LoVo (cell line): Measurements from ENCODE around the gene SAP25.

Source experiments
- DNase-seq: peaks from one replicate; pipeline ENCODE4 v3.0.0-alpha.2; 2016; ENCODE audit warnings: low spot score

SAP25 gene

DNA sequence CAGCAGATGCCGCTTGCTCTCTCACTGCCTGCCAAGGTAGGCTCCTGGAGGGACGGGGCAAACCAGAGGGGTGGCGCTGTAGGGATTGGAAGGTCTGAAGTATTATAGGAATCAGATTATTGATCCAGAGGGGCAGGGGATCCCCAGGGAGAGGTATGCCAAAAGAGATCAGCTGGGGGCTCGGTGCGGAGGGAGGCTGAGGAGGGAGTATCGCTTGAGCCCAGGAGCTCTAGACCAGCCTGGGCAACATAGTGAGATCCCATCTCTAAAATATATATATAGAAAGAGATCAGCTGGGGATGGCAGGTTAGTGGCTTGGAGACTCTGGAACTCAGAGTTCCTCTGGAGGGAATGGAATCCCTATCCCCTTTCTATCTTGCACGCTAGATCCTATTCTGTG is 21.5 kb upstream of the SAP25 start:
- DNase-seq: no peak

GRCh38 chr7:100591596-100591995 is 17.9 kb upstream of the SAP25 start:
- no peak for DNase-seq

GRCh38 chr7:100590077-100590737 is 16.5 kb upstream of the SAP25 start:
- no peak for DNase-seq

DNA sequence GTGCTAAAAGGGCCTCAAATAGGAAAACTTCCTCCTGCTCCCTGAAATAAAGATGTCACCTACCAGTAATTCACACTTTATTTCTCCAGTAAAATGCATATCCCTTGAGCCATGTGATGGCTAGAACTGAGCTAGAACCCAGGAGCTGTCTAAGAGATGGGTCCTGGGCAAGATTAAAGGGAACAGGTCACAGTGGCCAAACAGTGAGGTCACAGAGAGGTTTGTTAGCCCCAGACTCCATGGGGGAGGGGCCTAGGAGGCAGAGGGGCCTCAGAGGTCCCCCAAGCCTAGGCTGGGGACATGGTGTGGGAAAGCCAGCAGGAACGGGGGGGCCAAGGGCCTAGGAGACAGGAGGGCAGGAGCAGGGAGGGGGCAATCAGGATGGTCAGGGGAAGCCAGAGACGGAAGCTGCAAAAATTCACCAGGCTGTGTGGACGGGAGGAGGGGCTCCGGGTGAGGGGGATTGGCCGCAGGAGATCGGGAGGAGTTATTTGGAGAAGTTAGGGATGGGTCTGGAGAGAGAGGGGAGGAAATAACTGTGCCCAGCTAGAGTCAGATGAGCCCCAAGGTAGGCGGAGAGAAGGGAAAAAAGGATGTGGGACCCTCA is 15.7 kb upstream of the SAP25 start:
- DNase-seq: no peak

GRCh38 chr7:100588438-100588837 is 14.7 kb upstream of the SAP25 start:
- peak; percentile 35 for DNase-seq

DNA sequence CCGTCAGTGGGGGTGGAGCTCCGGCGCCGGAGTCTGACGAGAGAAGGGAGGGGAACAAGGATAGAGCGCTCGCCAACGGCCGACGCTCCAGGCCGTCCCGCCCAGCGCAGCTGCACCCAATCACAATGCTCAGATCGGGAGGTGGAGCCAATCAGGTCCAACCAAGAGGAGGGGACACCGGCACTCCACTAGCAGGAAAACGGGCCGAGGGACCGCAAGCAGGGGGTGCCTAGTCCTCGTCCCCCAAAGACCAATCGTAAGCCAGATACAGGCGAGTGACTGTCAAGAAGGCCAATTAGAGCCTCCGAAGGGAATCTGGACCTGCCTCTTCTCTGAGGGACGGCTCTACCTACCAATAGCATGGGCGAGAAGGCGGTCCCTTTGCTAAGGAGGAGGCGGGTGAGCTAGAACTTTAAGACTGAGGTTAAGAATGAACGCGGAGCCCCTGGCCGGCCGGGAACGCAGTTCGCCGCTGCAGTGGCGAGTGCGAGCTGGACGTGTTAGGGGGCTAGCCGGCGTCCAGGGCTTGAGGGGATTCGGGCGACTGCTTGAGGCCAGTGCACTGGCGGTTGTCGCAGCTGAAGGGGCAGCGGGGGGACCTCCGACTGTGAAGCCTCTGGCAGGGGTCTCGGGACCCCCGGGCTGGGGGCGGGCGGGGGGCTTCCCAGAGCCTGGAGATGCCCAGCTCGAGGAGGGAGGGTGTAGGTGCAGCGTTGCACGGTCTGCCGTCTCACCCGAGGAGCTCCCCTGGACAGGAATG is 12.7 kb upstream of the SAP25 start, which contains the start of gene FBXO24:
Gene FBXO24 (plus strand): TSS at position 63 of the 760 bp plus-strand sequence. CDS start 298 bp downstream, at position 361.
- DNase-seq: peak; percentile 100

DNA sequence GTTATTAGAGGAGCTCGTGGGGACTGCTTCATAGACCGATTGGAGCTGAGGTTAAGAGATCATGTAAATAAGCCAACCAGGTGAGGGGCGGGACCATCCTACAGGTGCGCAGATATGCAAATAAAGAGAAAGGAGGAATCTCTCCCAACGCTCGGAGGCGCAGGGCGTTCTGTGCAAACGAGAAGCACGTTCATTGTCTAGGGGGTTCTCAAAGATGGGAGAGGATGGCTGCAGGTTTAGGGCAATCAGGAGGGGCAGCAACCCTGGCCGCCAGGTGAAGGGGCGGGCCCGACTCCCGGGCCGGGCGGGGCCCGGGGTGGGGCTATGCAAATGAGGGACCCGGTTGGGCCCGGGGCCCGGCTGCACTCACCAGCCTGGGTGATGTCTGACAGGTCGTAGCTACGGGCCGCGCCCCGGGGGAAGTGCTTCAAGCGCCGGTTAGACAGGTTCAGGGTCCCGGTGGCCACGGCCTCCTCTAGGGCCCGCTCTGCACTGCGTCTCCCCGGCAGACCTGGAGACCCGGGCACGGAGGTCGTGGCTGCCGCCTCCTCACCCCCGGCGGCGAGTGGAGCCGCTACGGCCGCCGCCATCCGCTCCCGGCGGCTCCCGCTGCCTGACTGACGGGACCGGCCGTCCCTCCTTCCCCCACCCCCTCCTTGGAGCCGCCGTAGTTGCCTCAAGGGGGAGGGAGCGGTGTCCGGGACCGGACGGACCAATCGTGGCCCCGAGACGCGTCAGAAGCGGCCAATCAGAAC is 12.0 kb upstream of the SAP25 start, which contains the start of gene LRCH4:
Gene LRCH4 (minus strand): TSS at position 619 of the 755 bp plus-strand sequence. CDS start 29 bp downstream, at position 590.
- peak; percentile 68 for DNase-seq

DNA sequence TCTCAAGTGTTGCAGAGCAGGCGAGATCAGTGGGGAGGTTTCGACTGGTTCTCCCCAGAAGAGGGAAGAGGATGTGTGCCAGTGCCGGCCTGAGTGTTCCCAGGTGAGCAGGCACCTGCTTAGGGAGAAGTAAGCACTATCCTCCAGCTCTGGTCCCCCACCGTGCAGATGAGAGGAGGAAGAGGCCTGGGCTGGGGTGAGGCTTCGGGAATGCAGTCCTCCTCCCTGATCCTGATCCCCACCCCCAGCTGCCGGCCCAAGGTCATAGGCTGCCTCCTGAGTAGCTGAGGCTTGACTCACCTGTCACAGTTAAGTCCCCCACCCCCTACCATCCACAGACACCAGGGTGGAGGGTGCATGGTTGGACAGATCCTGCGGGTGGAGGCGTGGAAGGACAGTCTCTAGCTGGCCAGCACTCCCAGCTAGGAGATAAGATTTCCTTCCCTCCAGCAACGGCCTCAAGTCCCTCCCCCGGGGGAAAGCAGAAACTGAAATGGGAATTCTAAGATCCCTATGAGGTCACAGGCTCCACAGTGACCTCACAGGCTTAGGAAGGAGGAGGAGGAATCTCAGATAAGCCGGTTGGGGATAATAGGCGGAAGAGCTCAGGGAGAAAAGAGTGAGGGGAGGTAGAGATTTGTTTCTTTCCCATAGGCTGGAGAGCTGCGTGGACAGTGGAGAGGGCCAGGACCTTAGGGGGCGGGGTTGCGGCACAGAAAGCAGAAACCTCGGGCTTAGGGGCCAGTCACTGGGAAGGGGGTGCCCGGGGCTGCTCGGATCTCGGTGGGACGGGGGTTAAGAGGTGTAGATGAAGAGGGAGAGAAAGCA is 11.2 kb upstream of the SAP25 start:
- DNase-seq: peak; percentile 77

DNA sequence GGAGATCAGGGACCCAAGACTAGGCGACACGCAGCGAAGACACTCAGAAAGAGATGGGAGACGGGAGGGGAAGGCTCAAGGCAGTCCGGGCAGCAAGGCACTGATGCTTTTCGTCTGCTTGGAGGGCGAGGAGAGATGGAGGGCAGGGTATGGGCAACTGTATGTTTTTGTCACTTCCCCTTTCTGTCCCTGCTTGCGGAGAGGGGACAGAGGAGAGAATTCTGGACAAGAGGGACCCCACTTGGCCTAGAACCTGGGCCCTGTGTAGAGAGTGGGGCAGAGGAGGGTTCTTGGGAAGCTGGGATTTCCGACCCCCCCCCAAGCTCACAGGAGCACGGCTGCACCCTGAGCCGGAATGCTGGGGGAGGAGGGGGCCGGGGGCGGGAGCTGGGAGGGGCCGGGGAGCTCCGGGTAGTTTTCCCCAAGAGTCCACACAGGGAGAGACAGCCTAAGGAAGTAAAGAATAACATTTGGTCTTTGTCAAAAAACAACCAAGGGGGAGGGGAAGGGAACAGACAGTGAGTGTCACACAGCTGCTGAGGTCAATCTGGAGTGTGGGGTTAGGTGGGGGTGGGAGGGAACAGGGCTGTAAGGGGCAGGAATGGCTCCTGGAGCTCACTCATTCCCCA is 10.5 kb upstream of the SAP25 start:
- DNase-seq: no peak

GRCh38 chr7:100583132-100584053 is 9.7 kb upstream of the SAP25 start:
- DNase-seq: no peak

- no peak for DNase-seq
Measured at GRCh38 chr7:100582650-100583049, 8.9 kb upstream of the SAP25 start.

- no peak for DNase-seq
Measured at GRCh38 chr7:100582041-100582579, 8.4 kb upstream of the SAP25 start.

DNA sequence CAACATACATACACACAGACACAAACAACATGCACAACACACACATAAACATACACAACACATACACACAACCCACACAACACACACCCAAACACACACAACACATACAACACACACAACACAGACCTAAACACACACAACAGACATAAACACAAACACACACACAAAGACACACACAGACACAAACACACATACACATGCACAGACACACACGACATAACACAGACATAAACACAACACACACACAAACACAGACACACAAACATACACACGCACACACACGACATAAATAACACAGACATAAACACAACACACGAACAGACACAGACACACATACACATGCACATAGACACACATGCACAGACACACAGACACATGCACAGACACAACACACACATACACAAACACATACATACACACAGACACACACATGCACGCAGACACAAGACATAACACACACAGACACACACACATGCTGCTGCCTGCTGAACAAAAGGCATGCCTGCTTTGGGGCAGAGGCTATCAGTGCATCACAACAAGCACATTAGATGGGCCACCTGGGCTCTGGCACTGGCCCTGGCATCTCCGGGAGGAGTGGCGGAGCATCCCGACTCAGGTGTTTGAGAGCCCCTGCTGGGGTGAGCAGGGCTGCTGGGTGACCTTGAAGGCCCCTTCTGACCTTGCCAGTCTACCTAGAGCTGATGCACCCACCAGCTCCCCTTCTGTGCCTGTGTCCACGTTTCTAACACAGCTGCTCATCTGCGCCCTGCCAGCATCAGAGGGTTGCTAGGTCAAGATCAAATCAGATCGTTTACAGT is 7.0 kb upstream of the SAP25 start:
- DNase-seq: no peak

DNA sequence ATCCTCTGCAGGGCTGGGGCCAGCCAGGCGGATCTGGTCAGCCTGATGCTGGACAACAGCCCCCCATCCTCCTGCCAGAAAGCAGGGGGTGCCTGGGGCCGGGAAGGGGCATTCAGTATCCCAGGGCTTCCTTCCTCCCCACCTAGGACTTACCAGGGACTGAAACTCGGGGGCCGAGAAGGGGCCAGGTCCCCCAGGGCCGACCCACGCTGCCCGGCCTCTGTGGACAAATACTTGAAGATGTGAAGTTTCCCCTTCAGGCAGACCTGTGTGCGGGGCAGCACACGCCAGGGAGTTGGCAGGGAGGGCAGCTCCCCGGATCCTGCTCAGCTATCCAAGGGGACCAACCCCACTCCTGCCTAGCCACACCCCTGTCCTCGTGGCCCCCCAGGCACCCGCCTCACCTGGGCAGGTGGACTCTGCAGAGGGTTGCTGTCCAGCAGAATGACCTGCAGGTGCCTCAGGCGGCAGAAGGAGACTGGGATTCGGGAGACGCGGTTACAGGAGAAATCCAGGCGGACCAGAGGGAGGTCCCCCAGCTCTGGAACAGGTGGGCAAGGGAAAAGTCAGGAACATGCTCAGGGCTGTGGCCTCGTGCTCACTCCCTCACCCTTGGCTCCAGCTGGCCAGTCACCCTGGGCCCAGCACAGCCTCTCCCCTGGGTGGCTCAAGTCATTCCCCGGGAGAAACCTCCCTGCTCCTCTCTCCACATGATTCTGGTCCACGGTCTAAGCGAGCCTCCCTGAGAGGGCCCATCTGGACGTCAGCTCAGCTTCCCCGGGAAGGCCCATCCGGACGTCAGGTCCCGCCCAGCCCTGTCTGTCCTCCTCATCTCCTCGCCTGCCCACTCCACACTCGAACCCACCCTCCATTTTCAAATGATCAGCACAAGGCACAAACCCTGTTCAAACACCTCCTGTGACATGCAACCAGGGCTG is 4.8 kb upstream of the SAP25 start:
- no peak for DNase-seq

- DNase-seq: no peak
Measured at GRCh38 chr7:100577507-100577906, 3.8 kb upstream of the SAP25 start.

GRCh38 chr7:100577103-100577502 is 3.4 kb upstream of the SAP25 start:
- no peak for DNase-seq

GRCh38 chr7:100576384-100576993 is 2.8 kb upstream of the SAP25 start:
- DNase-seq: no peak
